ENCODE results near the gene SERF1A. TPM values are rescaled to one million over a fixed set of nuclear protein-coding genes. Genes with fewer than 3 reads are reported as not detected.
"Not testable (repeated sequence)": the region's sequence is repeated elsewhere in the genome, so short reads cannot be mapped to it uniquely, and the experiment has no call there.

The SERF1A gene
- 10.2 and 10.9 TPM in 2 replicates for total RNA-seq (2014; rRNA removed; shearing (Covaris generic))

GRCh38 chr5:70900533-70901271 is at the start of gene SERF1A:
TSS of gene SERF1A (plus strand) at chr5:70900669. CDS start at chr5:70900870, 201 bp downstream.
- DNase-seq = not testable (repeated sequence)

GRCh38 chr5:70866778-70867177 is 33.7 kb upstream of the SERF1A start:
- not testable (repeated sequence) for H3K36me3 ChIP-seq (replicated peaks; ENCODE audit: control insufficient read depth, insufficient read depth, low read length)

More at GRCh38 chr5:70900533-70901271, at the start of gene SERF1A:
- H3K4me3 ChIP-seq (ENCODE audit: insufficient read depth, low read depth, low read length); H3K27me3 ChIP-seq (ENCODE audit: control insufficient read depth, insufficient read depth, low read length); H3K36me3 ChIP-seq (replicated peaks; ENCODE audit: control insufficient read depth, insufficient read depth, low read length): not testable (repeated sequence)

GRCh38 chr5:70870626-70871025 is 29.8 kb upstream of the SERF1A start:
- not testable (repeated sequence) for DNase-seq; H3K36me3 ChIP-seq (replicated peaks; ENCODE audit: control insufficient read depth, insufficient read depth, low read length); H3K27me3 ChIP-seq (ENCODE audit: control insufficient read depth, insufficient read depth, low read length); H3K4me3 ChIP-seq (ENCODE audit: insufficient read depth, low read depth, low read length)

More at GRCh38 chr5:70866778-70867177, 33.7 kb upstream of the SERF1A start:
- not testable (repeated sequence) for DNase-seq; H3K4me3 ChIP-seq (ENCODE audit: insufficient read depth, low read depth, low read length); H3K27me3 ChIP-seq (ENCODE audit: control insufficient read depth, insufficient read depth, low read length)

- not testable (repeated sequence) for H3K36me3 ChIP-seq (replicated peaks; ENCODE audit: control insufficient read depth, insufficient read depth, low read length); H3K4me3 ChIP-seq (ENCODE audit: insufficient read depth, low read depth, low read length); DNase-seq
Measured at GRCh38 chr5:70896076-70896475, 4.4 kb upstream of the SERF1A start.

GRCh38 chr5:70901272-70901571 is 753 bp downstream of the SERF1A start:
- H3K36me3 ChIP-seq (replicated peaks; ENCODE audit: control insufficient read depth, insufficient read depth, low read length); DNase-seq; H3K4me3 ChIP-seq (ENCODE audit: insufficient read depth, low read depth, low read length); H3K27me3 ChIP-seq (ENCODE audit: control insufficient read depth, insufficient read depth, low read length): not testable (repeated sequence)

More at GRCh38 chr5:70896076-70896475, 4.4 kb upstream of the SERF1A start:
- H3K27me3 ChIP-seq (ENCODE audit: control insufficient read depth, insufficient read depth, low read length) = not testable (repeated sequence)

GRCh38 chr5:70906624-70907023 is 6.2 kb downstream of the SERF1A start:
- DNase-seq; H3K4me3 ChIP-seq (ENCODE audit: insufficient read depth, low read depth, low read length); H3K27me3 ChIP-seq (ENCODE audit: control insufficient read depth, insufficient read depth, low read length); H3K36me3 ChIP-seq (replicated peaks; ENCODE audit: control insufficient read depth, insufficient read depth, low read length): not testable (repeated sequence)

- H3K27me3 ChIP-seq (ENCODE audit: control insufficient read depth, insufficient read depth, low read length); DNase-seq; H3K4me3 ChIP-seq (ENCODE audit: insufficient read depth, low read depth, low read length); H3K36me3 ChIP-seq (replicated peaks; ENCODE audit: control insufficient read depth, insufficient read depth, low read length): not testable (repeated sequence)
Measured at GRCh38 chr5:70916829-70917228, 16.4 kb downstream of the SERF1A start.

- H3K27me3 ChIP-seq (ENCODE audit: control insufficient read depth, insufficient read depth, low read length); DNase-seq; H3K36me3 ChIP-seq (replicated peaks; ENCODE audit: control insufficient read depth, insufficient read depth, low read length); H3K4me3 ChIP-seq (ENCODE audit: insufficient read depth, low read depth, low read length): not testable (repeated sequence)
Measured at GRCh38 chr5:70925211-70925562, 24.7 kb downstream of the SERF1A start.

- H3K27me3 ChIP-seq (ENCODE audit: control insufficient read depth, insufficient read depth, low read length); H3K4me3 ChIP-seq (ENCODE audit: insufficient read depth, low read depth, low read length); H3K36me3 ChIP-seq (replicated peaks; ENCODE audit: control insufficient read depth, insufficient read depth, low read length); DNase-seq: not testable (repeated sequence)
Measured at GRCh38 chr5:70931709-70932368, 31.4 kb downstream of the SERF1A start.

GRCh38 chr5:70932560-70932959 is 32.1 kb downstream of the SERF1A start:
- not testable (repeated sequence) for H3K36me3 ChIP-seq (replicated peaks; ENCODE audit: control insufficient read depth, insufficient read depth, low read length); H3K4me3 ChIP-seq (ENCODE audit: insufficient read depth, low read depth, low read length); DNase-seq; H3K27me3 ChIP-seq (ENCODE audit: control insufficient read depth, insufficient read depth, low read length)

GRCh38 chr5:70953068-70953467 is 52.6 kb downstream of the SERF1A start:
- DNase-seq = not testable (repeated sequence)

More at GRCh38 chr5:70953068-70953467, 52.6 kb downstream of the SERF1A start:
- H3K27me3 ChIP-seq (ENCODE audit: control insufficient read depth, insufficient read depth, low read length); H3K36me3 ChIP-seq (replicated peaks; ENCODE audit: control insufficient read depth, insufficient read depth, low read length); H3K4me3 ChIP-seq (ENCODE audit: insufficient read depth, low read depth, low read length): not testable (repeated sequence)

Other genes starting within 250 kb of the SERF1A start
- gene SMN1, start 24.4 kb downstream of the SERF1A start, total RNA-seq (2014; rRNA removed; shearing (Covaris generic)) = 62.1 and 69.3 TPM in 2 replicates
- gene NAIP, start 124.7 kb downstream of the SERF1A start, total RNA-seq (2014; rRNA removed; shearing (Covaris generic)) = 0.90 and 0.92 TPM in 2 replicates
- gene GTF2H2, start 167.0 kb downstream of the SERF1A start, total RNA-seq (2014; rRNA removed; shearing (Covaris generic)) = 38.4 and 45.0 TPM in 2 replicates

All from H7 (cell line).